PC-9 (cell line): Measurements from ENCODE around the gene ZBTB11.

Source experiments
- EZH2 ChIP-seq: fragments of 200-600 bp; sonication (generic); IDR thresholded peaks from 2 replicates; pipeline ENCODE4 v1.8.0; 2017; ENCODE audit warnings: antibody characterized with exemption, low read depth
- TF ChIP-seq, protein P1 (sequence below): fragments of 200-600 bp; sonication (generic); conservative IDR thresholded peaks from 2 replicates; pipeline ENCODE4 v1.6.1; 2017; ENCODE audit warnings: mixed run types, antibody characterized with exemption, mild to moderate bottlenecking, moderate library complexity

DNA sequence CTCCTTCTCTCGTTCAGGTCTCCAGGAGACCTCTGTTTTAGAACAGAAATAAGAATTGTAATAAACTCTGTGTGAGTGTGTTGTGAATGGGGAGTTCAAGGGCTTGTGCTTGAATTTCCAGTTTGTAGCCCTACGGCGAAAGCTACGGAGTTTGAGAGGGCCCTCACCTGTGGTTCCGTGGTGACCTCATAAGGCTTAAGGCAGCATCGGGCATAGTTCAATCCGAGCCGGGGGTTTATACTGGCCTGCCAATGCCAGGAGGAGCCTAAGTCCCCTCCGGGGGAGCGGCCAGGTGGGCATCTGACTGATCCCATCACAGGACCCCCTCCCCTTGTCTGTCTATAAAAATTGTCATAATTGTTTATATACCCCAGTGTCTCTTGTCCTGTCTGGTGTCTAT, 43.7 kb downstream of the ZBTB11 start:
- TF ChIP-seq, protein P1, sequence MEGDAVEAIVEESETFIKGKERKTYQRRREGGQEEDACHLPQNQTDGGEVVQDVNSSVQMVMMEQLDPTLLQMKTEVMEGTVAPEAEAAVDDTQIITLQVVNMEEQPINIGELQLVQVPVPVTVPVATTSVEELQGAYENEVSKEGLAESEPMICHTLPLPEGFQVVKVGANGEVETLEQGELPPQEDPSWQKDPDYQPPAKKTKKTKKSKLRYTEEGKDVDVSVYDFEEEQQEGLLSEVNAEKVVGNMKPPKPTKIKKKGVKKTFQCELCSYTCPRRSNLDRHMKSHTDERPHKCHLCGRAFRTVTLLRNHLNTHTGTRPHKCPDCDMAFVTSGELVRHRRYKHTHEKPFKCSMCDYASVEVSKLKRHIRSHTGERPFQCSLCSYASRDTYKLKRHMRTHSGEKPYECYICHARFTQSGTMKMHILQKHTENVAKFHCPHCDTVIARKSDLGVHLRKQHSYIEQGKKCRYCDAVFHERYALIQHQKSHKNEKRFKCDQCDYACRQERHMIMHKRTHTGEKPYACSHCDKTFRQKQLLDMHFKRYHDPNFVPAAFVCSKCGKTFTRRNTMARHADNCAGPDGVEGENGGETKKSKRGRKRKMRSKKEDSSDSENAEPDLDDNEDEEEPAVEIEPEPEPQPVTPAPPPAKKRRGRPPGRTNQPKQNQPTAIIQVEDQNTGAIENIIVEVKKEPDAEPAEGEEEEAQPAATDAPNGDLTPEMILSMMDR = no peak
- TF ChIP-seq EZH2 = no peak
